HAP-1 (cell line): ENCODE results near the gene MKLN1.
"Not testable (repeated sequence)": the region's sequence is repeated elsewhere in the genome, so short reads cannot be mapped to it uniquely, and the experiment has no call there.

Source experiments
- DNase-seq, 2 experiments: peaks; one replicate each; pipeline ENCODE4 v3.0.0-alpha.2; 2016 to 2020; ENCODE audit warnings: low spot score in 2 of 2
- H3K27me3 ChIP-seq: fragments of 250-450 bp; sonication (Bioruptor Pico); 2 replicates; pipeline ENCODE4 v1.5.1; 2020; ENCODE audit warnings: low read depth, mild to moderate bottlenecking, moderate library complexity
- H3K36me3 ChIP-seq: fragments of 250-450 bp; sonication (Bioruptor Pico); replicated peaks from 2 replicates; pipeline ENCODE4 v1.5.1; 2020; ENCODE audit warnings: mild to moderate bottlenecking
- H3K4me1 ChIP-seq: fragments of 250-450 bp; sonication (Bioruptor Pico); 2 replicates; pipeline ENCODE4 v1.5.1; 2020; ENCODE audit warnings: mild to moderate bottlenecking
- H3K4me3 ChIP-seq: fragments of 250-450 bp; sonication (Bioruptor Pico); 2 replicates; pipeline ENCODE4 v1.5.1; 2020; ENCODE audit warnings: mild to moderate bottlenecking, moderate library complexity
- H3K9me3 ChIP-seq: fragments of 250-450 bp; sonication (Bioruptor Pico); 2 replicates; pipeline ENCODE4 v1.5.1; 2020; ENCODE audit warnings: mild to moderate bottlenecking, moderate library complexity
- in situ Hi-C: fragments of 300-500 bp; cut with MboI; formaldehyde crosslinking; loops from 3 replicates; pipeline ENCODE4 v1.14.3; 2020; ENCODE audit warnings: low sequenced_read_pairs, inconsistent platforms, mixed read lengths

Gene MKLN1

GRCh38 chr7:131409129-131409766 is 81.6 kb downstream of the MKLN1 start:
- H3K36me3 ChIP-seq = peaks cover 8% of the 10 kb centered on the region; the same call in 1 of the 2 replicates
- H3K4me3 ChIP-seq = no peak overlapping the region
- in situ Hi-C loops = no loop called here
- H3K27me3 ChIP-seq = no peaks in the 10 kb centered on the region
- DNase-seq = no peak
- peaks cover 7% of the 10 kb centered on the region for H3K4me1 ChIP-seq
- no peaks in the 10 kb centered on the region for H3K9me3 ChIP-seq

DNA sequence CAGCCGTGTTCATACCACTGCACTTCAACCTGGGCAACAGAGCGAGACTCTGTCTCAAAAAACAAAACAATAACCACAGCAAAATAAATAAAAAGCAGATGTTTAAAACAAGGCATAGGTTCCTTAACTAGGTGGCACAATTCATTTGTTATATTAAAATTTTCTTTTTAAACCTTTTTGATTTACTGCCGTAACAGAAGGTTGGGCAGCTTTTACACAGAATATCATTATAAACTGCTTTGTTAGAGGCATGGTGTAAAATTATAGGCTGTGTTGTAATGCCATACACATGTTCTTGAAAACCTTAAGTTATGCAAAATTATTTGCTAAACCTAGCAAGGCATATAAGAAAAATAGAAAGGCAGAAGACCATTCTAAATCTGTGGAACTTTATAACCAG is 84.4 kb downstream of the MKLN1 start:
- in situ Hi-C loops = no loop called here
- Histone ChIP-seq H3K4me3 (no peak overlapping the region), H3K27me3 (no peaks in the 10 kb centered on the region), H3K36me3 (peaks cover 9% of the 10 kb centered on the region), H3K9me3 (no peaks in the 10 kb centered on the region), H3K4me1 (peaks cover 7% of the 10 kb centered on the region)
- DNase-seq = no peak

- no peak overlapping the region for H3K4me3 ChIP-seq
- H3K36me3 ChIP-seq = peaks cover 11% of the 10 kb centered on the region
- in situ Hi-C loops = no loop called here
- no peak for DNase-seq
- no peaks in the 10 kb centered on the region for H3K9me3 ChIP-seq
- H3K4me1 ChIP-seq = peaks cover 7% of the 10 kb centered on the region
- no peaks in the 10 kb centered on the region for H3K27me3 ChIP-seq
Measured at GRCh38 chr7:131413711-131414110, 86.0 kb downstream of the MKLN1 start.

DNA sequence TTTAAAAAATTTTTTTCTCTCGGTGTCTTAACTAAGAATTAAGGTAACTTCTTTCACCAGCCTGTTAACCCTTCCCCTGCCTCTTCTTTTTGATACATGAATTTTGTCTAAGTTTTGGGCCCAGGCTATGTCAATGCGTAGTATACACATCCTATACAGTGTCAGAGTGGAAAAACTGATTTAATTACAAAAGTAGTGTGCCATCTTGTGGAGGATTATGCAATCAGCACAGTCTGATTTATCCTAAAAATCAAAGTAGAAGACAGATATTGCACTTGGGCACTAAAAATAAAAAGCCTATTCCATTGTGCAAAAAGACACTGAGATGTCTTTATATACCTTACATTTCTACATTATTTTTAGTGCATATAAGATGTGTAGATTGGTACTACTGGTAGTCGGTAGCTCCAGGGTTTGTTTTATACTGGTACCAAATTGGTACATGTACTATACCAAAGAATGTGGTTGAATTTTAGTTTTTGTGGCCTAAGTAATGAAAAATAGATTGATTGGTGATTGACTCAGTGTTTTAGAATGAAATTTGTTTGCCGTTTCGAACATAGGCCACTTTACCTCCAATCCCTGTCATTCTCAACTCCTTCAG is 96.6 kb downstream of the MKLN1 start:
- in situ Hi-C loops = no loop called here
- H3K27me3 ChIP-seq = 0 out of 2 replicates have a peak, but pooled peaks cover 2% of the 10 kb centered on the region
- no peak overlapping the region for H3K4me3 ChIP-seq
- DNase-seq = peak in 1 of 2 experiments; percentile 55
- no peaks in the 10 kb centered on the region for H3K9me3 ChIP-seq
- no peaks in the 10 kb centered on the region for H3K4me1 ChIP-seq
- 0 out of 2 replicates have a peak, but pooled peaks cover 3% of the 10 kb centered on the region for H3K36me3 ChIP-seq

- Histone ChIP-seq H3K27me3 (0 out of 2 replicates have a peak, but pooled peaks cover 2% of the 10 kb centered on the region), H3K36me3 (0 out of 2 replicates have a peak, but pooled peaks cover 4% of the 10 kb centered on the region), H3K4me1 (no peaks in the 10 kb centered on the region), H3K9me3 (no peaks in the 10 kb centered on the region), H3K4me3 (no peak overlapping the region)
- DNase-seq = no peak
- in situ Hi-C loops = no loop called here
Measured at GRCh38 chr7:131425992-131426391, 98.3 kb downstream of the MKLN1 start.

- H3K27me3 ChIP-seq, DNase-seq, H3K36me3 ChIP-seq, in situ Hi-C loops, H3K4me3 ChIP-seq, H3K4me1 ChIP-seq, H3K9me3 ChIP-seq: not testable (repeated sequence)
Measured at GRCh38 chr7:131430826-131431225, 103.2 kb downstream of the MKLN1 start.

GRCh38 chr7:131431289-131431688 is 103.6 kb downstream of the MKLN1 start:
- Histone ChIP-seq H3K4me3 (no peak overlapping the region), H3K36me3 (peaks cover 8% of the 10 kb centered on the region), H3K27me3 (0 out of 2 replicates have a peak, but pooled peaks cover 2% of the 10 kb centered on the region), H3K4me1 (no peaks in the 10 kb centered on the region; the same call in 1 of the 2 replicates), H3K9me3 (no peaks in the 10 kb centered on the region)
- in situ Hi-C loops = no loop called here
- no peak for DNase-seq

DNA sequence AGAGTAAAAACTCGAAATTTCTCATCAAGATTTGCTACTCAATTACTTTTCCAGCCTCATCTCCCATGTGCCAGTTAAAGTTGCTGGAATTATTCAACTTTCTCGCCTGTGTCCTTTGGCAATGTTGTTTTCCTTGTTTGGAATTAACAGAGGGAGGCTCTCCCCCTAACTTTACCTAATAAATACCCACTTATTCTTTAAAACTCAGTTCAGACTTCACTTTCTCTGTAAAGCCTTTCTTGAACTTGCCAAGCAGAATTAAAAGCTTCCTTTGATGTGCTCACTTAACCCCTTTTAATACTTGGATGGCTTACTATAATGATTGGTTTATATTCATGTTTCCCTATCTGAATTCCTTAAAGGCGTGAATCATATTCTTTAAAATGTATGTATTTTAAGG is 104.1 kb downstream of the MKLN1 start:
- in situ Hi-C loops = no loop called here

GRCh38 chr7:131436384-131436783 is 108.7 kb downstream of the MKLN1 start:
- Histone ChIP-seq H3K27me3 (no peaks in the 10 kb centered on the region), H3K9me3 (no peaks in the 10 kb centered on the region), H3K36me3 (peaks cover 8% of the 10 kb centered on the region), H3K4me1 (no peaks in the 10 kb centered on the region; the same call in 1 of the 2 replicates), H3K4me3 (no peak overlapping the region)
- DNase-seq = no peak
- in situ Hi-C loops = no loop called here

More for the DNA sequence above, 104.1 kb downstream of the MKLN1 start:
- Histone ChIP-seq H3K9me3 (no peaks in the 10 kb centered on the region), H3K36me3 (peaks cover 8% of the 10 kb centered on the region), H3K4me3 (no peak overlapping the region), H3K27me3 (0 out of 2 replicates have a peak, but pooled peaks cover 2% of the 10 kb centered on the region), H3K4me1 (no peaks in the 10 kb centered on the region; the same call in 1 of the 2 replicates)
- DNase-seq = no peak

DNA sequence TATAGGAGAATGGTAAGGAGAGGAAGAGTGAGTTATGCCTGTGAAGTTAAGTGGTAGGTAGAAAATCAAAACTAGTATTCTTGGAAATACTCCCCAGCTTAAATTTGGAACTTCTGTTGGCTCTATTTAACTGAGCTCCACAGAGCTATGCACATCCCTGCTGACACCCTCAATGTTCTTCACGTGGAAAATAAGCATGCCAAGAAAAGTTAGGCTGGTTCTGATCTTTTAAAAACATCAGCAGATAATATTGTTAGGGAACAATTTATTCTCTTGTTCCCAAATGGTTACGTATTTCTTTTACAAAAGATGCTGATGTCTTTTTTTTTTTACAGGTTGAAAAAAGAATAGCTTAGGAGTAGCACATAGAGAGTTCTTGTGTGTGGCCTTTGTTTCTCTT is 111.3 kb downstream of the MKLN1 start:
- no peak for DNase-seq
- H3K36me3 ChIP-seq = peaks cover 6% of the 10 kb centered on the region
- H3K9me3 ChIP-seq = no peaks in the 10 kb centered on the region
- in situ Hi-C loops = no loop called here
- no peaks in the 10 kb centered on the region; the same call in none of the 2 replicates for H3K4me1 ChIP-seq
- no peak overlapping the region for H3K4me3 ChIP-seq
- H3K27me3 ChIP-seq = no peaks in the 10 kb centered on the region

- H3K27me3 ChIP-seq = no peaks in the 10 kb centered on the region
- no peaks in the 10 kb centered on the region for H3K9me3 ChIP-seq
- peaks cover 14% of the 10 kb centered on the region for H3K36me3 ChIP-seq
- no peak for DNase-seq
- H3K4me3 ChIP-seq = no peak overlapping the region
- in situ Hi-C loops = no loop called here
- no peaks in the 10 kb centered on the region; the same call in 1 of the 2 replicates for H3K4me1 ChIP-seq
Measured at GRCh38 chr7:131443496-131443895, 115.8 kb downstream of the MKLN1 start.

GRCh38 chr7:131444683-131445082 is 117.0 kb downstream of the MKLN1 start:
- no peak for DNase-seq
- Histone ChIP-seq H3K4me1 (no peaks in the 10 kb centered on the region; the same call in 1 of the 2 replicates), H3K36me3 (peaks cover 14% of the 10 kb centered on the region), H3K4me3 (no peak overlapping the region), H3K9me3 (no peaks in the 10 kb centered on the region), H3K27me3 (no peaks in the 10 kb centered on the region)
- in situ Hi-C loops = no loop called here

- Histone ChIP-seq H3K9me3 (no peaks in the 10 kb centered on the region), H3K4me1 (no peaks in the 10 kb centered on the region), H3K4me3 (no peak overlapping the region), H3K27me3 (no peaks in the 10 kb centered on the region), H3K36me3 (peaks cover 13% of the 10 kb centered on the region; the same call in 1 of the 2 replicates)
- in situ Hi-C loops = no loop called here
- no peak for DNase-seq
Measured at GRCh38 chr7:131449373-131449902, 121.8 kb downstream of the MKLN1 start.

DNA sequence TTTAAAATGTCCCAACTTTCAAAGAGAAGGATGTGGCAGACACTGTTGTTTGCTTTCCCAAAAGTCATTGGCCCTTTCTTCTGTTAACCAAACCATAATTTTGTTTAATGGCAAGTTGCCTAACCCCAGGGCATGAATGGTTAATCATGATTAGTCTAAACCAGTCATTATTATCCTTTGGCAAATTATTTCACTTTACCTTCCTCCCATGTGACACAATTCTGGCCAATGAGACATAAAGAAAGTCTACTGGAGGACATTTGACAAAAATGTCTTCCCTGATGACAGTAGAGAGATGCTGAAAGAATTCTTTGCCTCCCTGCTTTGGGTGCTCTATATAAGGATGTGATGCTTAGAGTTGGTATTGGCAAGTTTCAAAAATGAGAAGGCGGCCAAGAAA is 126.8 kb downstream of the MKLN1 start:
- Histone ChIP-seq H3K9me3 (no peaks in the 10 kb centered on the region), H3K27me3 (no peaks in the 10 kb centered on the region), H3K36me3 (peaks cover 4% of the 10 kb centered on the region; the same call in 1 of the 2 replicates), H3K4me1 (no peaks in the 10 kb centered on the region), H3K4me3 (no peak overlapping the region)
- in situ Hi-C loops = no loop called here
- DNase-seq = no peak
